Esophagus muscularis mucosa (tissue), 4 donors: ENCODE data around the gene MDC1. TPM values are rescaled to one million over a fixed set of nuclear protein-coding genes. Genes with fewer than 3 reads are reported as not detected.

Source experiments
- DNase-seq: peaks from one replicate; pipeline ENCODE4 v3.0.0-alpha.2; 2017; ENCODE audit errors: extremely low spot score
- H3K27ac ChIP-seq, 4 donors: fragments of 200-600 bp; sonication (generic); replicated peaks in 1 of 4; 1 replicate in 3 of 4; 2 replicates in 1 of 4; pipeline ENCODE4 v1.5.1; 2016 to 2019; ENCODE audit warnings: mild to moderate bottlenecking in 1 of 4
- H3K27me3 ChIP-seq, 4 donors: fragments of 200-600 bp; sonication (generic); one replicate each; pipeline versions ENCODE4 v1.5.1 to v1.6.0; 2016 to 2019
- H3K36me3 ChIP-seq, 4 donors: fragments of 200-600 bp; sonication (generic); one replicate each; pipeline ENCODE4 v1.5.1; 2016 to 2019
- H3K4me1 ChIP-seq, 4 donors: fragments of 200-600 bp; sonication (generic); one replicate each; pipeline ENCODE4 v1.5.1; 2016 to 2019
- H3K4me3 ChIP-seq, 4 donors: fragments of 200-600 bp; sonication (generic); 1 replicate in 2 of 4; 2 replicates in 2 of 4; pipeline ENCODE4 v1.5.1; 2016 to 2019; ENCODE audit warnings: mild to moderate bottlenecking in 4 of 4, moderate library complexity in 1 of 4
- H3K9me3 ChIP-seq, 4 donors: fragments of 200-600 bp; sonication (generic); 1 replicate in 3 of 4; 2 replicates in 1 of 4; pipeline ENCODE4 v1.5.1; 2016 to 2019
- EP300 ChIP-seq: sonication (generic); formaldehyde crosslinking; IDR thresholded peaks from one replicate; pipeline ENCODE4 v1.6.1; 2017; ENCODE audit warnings: antibody characterized with exemption
- POLR2A ChIP-seq: fragments of 450-650 bp; IDR thresholded peaks from one replicate; pipeline ENCODE4 v1.6.1; 2017; ENCODE audit warnings: antibody characterized with exemption, moderate library complexity, mild to moderate bottlenecking, low read depth
- POLR2AphosphoS5 ChIP-seq, 2 donors: sonication (generic); formaldehyde crosslinking; IDR thresholded peaks; one replicate each; pipeline ENCODE4 v1.6.1; 2017; ENCODE audit warnings: antibody characterized with exemption in 2 of 2
- WGBS: methylation state at CpG from one replicate; pipeline ENCODE4 v1.1.5; 2018; 5-methylcytosine and 5-hydroxymethylcytosine counted together
- intact Hi-C: fragments of 100-400 bp; cut with DNase I; formaldehyde crosslinking; loops from one replicate; pipeline ENCODE4 v1.15.1; 2023
- total RNA-seq, 4 donors: library from RNA; depleted of rRNA; stranded (reverse); fragments of >200 nt; gene quantifications; one replicate each; pipeline versions ENCODE4 v1.1.0 to v1.2.1, GENCODE V29; 2016
- TF ChIP-seq, protein P1 (sequence below), 3 experiments: fragments of 200-600 bp in 2 of 3; fragments of 450-650 bp in 1 of 3; sonication (generic) in 2 of 3; IDR thresholded peaks; one replicate each; pipeline ENCODE4 v1.5.1; 2017 to 2019; ENCODE audit warnings: antibody characterized with exemption in 3 of 3, mild to moderate bottlenecking in 2 of 3, moderate library complexity in 1 of 3

Gene MDC1
- total RNA-seq, 4 donors from 2014 or later: 10.8 to 20.3 (median 13.1) TPM

DNA sequence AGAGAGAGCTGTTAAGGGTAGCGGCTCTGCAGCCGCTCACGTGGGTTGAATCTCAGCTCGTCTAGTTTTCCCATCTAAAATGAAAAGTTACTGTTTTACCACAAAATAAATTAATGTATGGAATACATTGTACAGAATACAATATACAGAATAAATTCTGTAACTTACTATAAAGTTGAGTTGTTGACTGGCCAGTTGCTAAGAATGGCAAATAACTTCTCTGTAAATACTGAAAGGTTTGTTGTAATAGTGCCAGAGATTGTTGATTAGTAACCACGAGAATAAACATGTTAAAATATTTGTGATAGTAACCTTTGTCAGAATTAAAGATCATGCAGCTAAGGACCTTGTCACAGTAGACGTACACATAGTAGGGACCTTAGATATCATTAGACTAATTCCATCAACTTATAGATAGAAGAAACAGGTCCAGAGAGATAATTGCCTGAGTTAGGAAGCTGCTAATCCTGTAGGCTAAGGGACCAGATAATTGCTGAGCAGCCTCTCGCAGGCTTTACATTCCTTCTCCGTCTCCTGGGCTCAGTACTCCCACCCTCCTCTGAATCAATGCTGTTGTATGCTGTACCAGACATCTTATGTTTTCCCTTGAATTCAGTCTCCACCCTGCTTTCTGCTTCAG is 25.8 kb downstream of the MDC1 start:
- TF ChIP-seq POLR2AphosphoS5 (IDR thresholded peaks at IDR 0.05) (no peak), EP300 (no peak), POLR2A (no peak)
- TF ChIP-seq, protein P1, sequence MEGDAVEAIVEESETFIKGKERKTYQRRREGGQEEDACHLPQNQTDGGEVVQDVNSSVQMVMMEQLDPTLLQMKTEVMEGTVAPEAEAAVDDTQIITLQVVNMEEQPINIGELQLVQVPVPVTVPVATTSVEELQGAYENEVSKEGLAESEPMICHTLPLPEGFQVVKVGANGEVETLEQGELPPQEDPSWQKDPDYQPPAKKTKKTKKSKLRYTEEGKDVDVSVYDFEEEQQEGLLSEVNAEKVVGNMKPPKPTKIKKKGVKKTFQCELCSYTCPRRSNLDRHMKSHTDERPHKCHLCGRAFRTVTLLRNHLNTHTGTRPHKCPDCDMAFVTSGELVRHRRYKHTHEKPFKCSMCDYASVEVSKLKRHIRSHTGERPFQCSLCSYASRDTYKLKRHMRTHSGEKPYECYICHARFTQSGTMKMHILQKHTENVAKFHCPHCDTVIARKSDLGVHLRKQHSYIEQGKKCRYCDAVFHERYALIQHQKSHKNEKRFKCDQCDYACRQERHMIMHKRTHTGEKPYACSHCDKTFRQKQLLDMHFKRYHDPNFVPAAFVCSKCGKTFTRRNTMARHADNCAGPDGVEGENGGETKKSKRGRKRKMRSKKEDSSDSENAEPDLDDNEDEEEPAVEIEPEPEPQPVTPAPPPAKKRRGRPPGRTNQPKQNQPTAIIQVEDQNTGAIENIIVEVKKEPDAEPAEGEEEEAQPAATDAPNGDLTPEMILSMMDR (IDR thresholded peaks at IDR 0.05): no peak
- intact Hi-C loops: no loop called here
- DNase-seq: no peak
- no peaks in the 10 kb centered on the region for H3K36me3 ChIP-seq
- peak overlapping the region; percentile 70 to 77 (median 72) for H3K4me3 ChIP-seq
- peaks cover 32 to 55% (median 45%) of the 10 kb centered on the region in 4 donors for H3K4me1 ChIP-seq
- H3K27ac ChIP-seq: peak overlapping the region; percentile 95 to 99 (median 97)
- no peaks in the 10 kb centered on the region for H3K27me3 ChIP-seq
- no peaks in the 10 kb centered on the region for H3K9me3 ChIP-seq
- whole genome bisulfite sequencing: 12% methylated on average over 8 of the region's 8 CpGs

DNA sequence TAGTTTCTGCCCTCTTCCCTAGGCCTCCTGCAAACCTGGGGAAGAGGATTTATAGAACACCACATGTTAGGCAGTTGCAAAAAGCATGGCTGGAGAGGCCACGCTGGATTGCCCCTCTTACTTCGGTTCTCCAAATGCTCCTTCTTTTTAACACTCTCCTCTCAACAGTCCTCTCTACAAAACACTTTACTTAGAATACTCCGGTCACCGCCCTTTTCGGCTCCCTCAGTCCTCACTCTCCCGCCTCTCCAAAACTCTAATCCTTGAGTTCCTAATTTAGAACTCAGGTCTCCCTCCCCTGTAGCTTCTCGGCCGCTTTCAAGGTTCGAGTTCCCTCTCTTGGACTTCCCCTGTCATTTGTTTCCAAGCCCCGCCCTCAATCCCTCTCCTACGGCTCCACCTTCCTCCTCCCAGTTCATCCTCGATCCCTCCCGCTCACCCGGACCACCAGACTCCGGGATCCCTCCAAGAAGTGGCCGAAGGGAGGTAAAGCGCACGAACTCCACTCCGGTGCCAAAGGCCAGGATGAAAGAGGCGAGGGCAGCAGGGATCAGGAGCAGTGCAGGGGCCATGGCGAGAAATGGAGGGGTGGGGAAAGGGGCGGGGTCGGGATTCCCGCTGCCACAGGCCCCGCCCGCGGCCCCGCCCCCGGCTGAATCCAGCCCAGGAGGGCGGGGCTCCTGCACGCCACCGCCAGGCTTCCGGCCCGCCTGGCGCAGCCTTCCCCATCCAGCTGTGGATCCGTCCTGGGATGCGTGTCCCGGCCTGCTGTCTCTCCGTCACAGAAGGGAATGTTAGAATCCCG is 26.5 kb downstream of the MDC1 start, which contains the start of gene NRM:
TSS of gene NRM (minus strand) at position 582 of the 805 bp plus-strand sequence. CDS start at position 572, 10 bp downstream.
- intact Hi-C loops: no loop called here

DNA sequence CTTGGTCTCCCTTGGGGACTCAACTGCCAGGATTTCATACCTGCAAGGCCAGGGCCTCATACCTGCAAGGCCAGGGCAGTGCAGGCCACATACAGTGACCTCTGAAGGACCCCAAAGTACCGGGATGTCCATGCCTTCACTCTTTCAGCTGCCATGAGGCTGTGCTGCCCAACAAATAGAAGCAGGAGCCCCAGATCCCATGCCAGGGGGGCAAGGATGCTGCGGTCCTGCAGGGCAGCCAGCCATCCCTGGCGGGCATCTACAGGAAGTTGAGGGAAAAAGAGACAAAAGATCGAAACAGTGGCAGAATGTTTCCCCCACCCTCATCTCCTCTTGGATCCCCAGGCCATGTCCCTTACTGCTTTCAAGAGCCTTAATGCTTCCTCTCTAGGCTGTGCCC is 27.1 kb downstream of the MDC1 start:
- TF ChIP-seq, protein P1 (IDR thresholded peaks at IDR 0.05): no peak
- no peak for TF ChIP-seq POLR2A
- no peak for TF ChIP-seq EP300
- TF ChIP-seq POLR2AphosphoS5 (IDR thresholded peaks at IDR 0.05): no peak
- H3K36me3 ChIP-seq: no peaks in the 10 kb centered on the region
- intact Hi-C loops: loop anchor here (10.0 kb wide), 1 partner anchor 195 kb away; the partner anchor contains the start of gene DDR1
- H3K27ac ChIP-seq: peak overlapping the region; percentile 95 to 99 (median 97)
- H3K9me3 ChIP-seq: no peaks in the 10 kb centered on the region
- WGBS: 8% methylated on average over 4 of the region's 4 CpGs
- peaks cover 33 to 56% (median 52%) of the 10 kb centered on the region in 4 donors for H3K4me1 ChIP-seq
- H3K4me3 ChIP-seq: peak overlapping the region; percentile 70 to 77 (median 72)
- DNase-seq: no peak
- no peaks in the 10 kb centered on the region for H3K27me3 ChIP-seq

More for the DNA sequence above, 26.5 kb downstream of the MDC1 start, which contains the start of gene NRM:
- H3K4me3 ChIP-seq: peak within 1 kb of the TSS; percentile 70 to 77 (median 72)
- H3K27me3 ChIP-seq: no peaks in the 10 kb centered on the region
- DNase-seq: peak; percentile 97
- under 1% methylated on average over 31 of the region's 40 CpGs for WGBS
- TF ChIP-seq POLR2AphosphoS5 (IDR thresholded peaks at IDR 0.05) (peak; percentile 76 to 88), EP300 (no peak)
- H3K4me1 ChIP-seq: peaks cover 32 to 56% (median 48%) of the 10 kb centered on the region in 4 donors
- no peaks in the 10 kb centered on the region for H3K36me3 ChIP-seq
- no peaks in the 10 kb centered on the region for H3K9me3 ChIP-seq
- H3K27ac ChIP-seq: peak within 1 kb of the TSS; percentile 95 to 99 (median 97)

DNA sequence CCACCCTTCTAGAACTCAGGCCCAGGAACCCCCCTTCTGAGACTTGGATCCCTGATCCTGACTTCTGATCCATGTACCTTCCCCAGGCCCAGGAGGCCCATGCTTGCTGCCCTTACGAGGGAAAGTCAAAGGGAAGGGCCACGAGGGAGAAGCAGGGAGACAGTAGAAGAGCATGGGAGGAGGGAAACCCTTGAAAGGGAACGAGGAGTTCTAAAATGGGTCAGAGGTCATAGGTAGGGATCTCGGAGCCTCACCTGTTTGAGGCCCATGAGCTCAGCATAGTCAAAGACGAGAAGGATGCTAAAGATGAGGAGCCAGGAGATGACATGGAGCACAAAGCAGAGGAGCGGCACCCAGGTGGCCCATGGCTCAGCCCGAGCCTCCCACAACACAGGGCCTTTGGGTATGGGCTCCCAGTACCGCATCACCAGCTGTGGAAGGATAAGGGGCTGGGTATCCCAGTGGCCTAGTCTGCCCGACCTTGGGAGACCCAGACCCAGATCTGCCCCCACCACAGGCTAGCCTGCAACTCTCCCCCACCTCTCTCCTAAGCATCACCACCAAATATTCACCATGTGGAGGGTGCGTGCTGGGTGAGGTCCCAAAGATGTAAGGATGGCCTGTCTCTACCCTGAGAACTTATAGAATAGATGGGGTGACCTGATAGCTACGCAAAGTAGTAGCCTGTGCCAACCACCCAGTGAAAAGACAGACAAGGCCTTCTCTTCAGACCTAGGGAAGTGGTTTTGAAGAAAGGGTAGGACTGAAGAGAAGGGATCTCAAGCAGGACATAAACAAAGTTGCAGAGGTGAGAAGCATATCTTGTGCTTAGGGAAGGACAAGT is 27.8 kb downstream of the MDC1 start:
- intact Hi-C loops: loop anchor here (10.0 kb wide), 1 partner anchor 196 kb away; the partner anchor contains the start of gene DDR1
- H3K4me1 ChIP-seq: peaks cover 37 to 62% (median 58%) of the 10 kb centered on the region in 4 donors

More for the DNA sequence above, 27.8 kb downstream of the MDC1 start:
- H3K4me3 ChIP-seq: peak overlapping the region in 2 of 4 donors; percentile 70 to 93
- H3K9me3 ChIP-seq: no peaks in the 10 kb centered on the region
- H3K27ac ChIP-seq: peak overlapping the region; percentile 95 to 99 (median 97)
- TF ChIP-seq, protein P1 (IDR thresholded peaks at IDR 0.05): no peak
- TF ChIP-seq EP300 (no peak), POLR2AphosphoS5 (IDR thresholded peaks at IDR 0.05) (no peak), POLR2A (no peak)
- no peaks in the 10 kb centered on the region for H3K27me3 ChIP-seq
- H3K36me3 ChIP-seq: peaks cover 0 to 4% (median 0%) of the 10 kb centered on the region in 4 donors
- WGBS: 75% methylated on average over 11 of the region's 11 CpGs
- DNase-seq: no peak
